Vagina (tissue), 2 donors: ENCODE measurements around the gene LRP11. TPM values are rescaled to one million over a fixed set of nuclear protein-coding genes. Genes with fewer than 3 reads are reported as not detected.
"Not testable (repeated sequence)": the region's sequence is repeated elsewhere in the genome, so short reads cannot be mapped to it uniquely, and the experiment has no call there.

ENCODE experiments used
- DNase-seq, 2 donors: peaks; one replicate each; pipeline ENCODE4 v3.0.0-alpha.2; 2017; ENCODE audit errors: extremely low spot score in 2 of 2
- H3K27ac ChIP-seq: fragments of 200-600 bp; sonication (generic); one replicate; pipeline ENCODE4 v1.5.1; 2019
- H3K27me3 ChIP-seq: fragments of 200-600 bp; sonication (generic); one replicate; pipeline ENCODE4 v1.5.1; 2019
- H3K36me3 ChIP-seq, 2 donors: fragments of 200-600 bp; sonication (generic); one replicate each; pipeline ENCODE4 v1.5.1; 2017 to 2019
- H3K4me1 ChIP-seq: fragments of 200-600 bp; sonication (generic); one replicate; pipeline ENCODE4 v1.5.1; 2019
- H3K4me3 ChIP-seq, 2 donors: fragments of 200-600 bp; sonication (generic); 1 replicate in 1 of 2; 2 replicates in 1 of 2; pipeline ENCODE4 v1.5.1; 2016 to 2019
- H3K9me3 ChIP-seq: fragments of 200-600 bp; sonication (generic); one replicate; pipeline ENCODE4 v1.5.1; 2019
- POLR2A ChIP-seq, 2 donors: fragments of 450-650 bp; IDR thresholded peaks; one replicate each; pipeline ENCODE4 v1.6.1; 2017; ENCODE audit warnings: antibody characterized with exemption in 2 of 2, mild to moderate bottlenecking in 2 of 2, moderate library complexity in 2 of 2
- POLR2AphosphoS5 ChIP-seq, 2 donors: sonication (generic); formaldehyde crosslinking; IDR thresholded peaks; one replicate each; pipeline ENCODE4 v1.9.0; 2017; ENCODE audit warnings: antibody characterized with exemption in 2 of 2, mild to moderate bottlenecking in 2 of 2, low read depth in 1 of 2; ENCODE audit not compliant: insufficient read depth in 1 of 2
- intact Hi-C: fragments of 100-400 bp; cut with DNase I; formaldehyde crosslinking; loops from one replicate; pipeline ENCODE4 v1.15.1; 2023
- total RNA-seq: library from RNA; depleted of rRNA; stranded (reverse); fragments of >200 nt; gene quantifications from one replicate; pipeline ENCODE4 v1.2.3, GENCODE V29; 2016
- TF ChIP-seq, protein P1 (sequence below), 3 experiments: fragments of 450-650 bp in 2 of 3; fragments of 200-600 bp in 1 of 3; sonication (generic) in 1 of 3; IDR thresholded peaks; one replicate each; pipeline ENCODE4 v1.5.1; 2017 to 2019; ENCODE audit warnings: antibody characterized with exemption in 3 of 3, mild to moderate bottlenecking in 2 of 3, moderate library complexity in 2 of 3

The LRP11 gene
- total RNA-seq, 1 donor from 2014 or later: 35.1 TPM

GRCh38 chr6:149897015-149897697, 33.0 kb upstream of the LRP11 start:
- Histone ChIP-seq H3K36me3 (no peaks in the 10 kb centered on the region), H3K4me3 (peak overlapping the region; percentile 33 to 36), H3K27me3 (no peaks in the 10 kb centered on the region), H3K9me3 (no peaks in the 10 kb centered on the region), H3K4me1 (peaks cover 51% of the 10 kb centered on the region), H3K27ac (peak overlapping the region; percentile 73)
- intact Hi-C loops: no loop called here
- TF ChIP-seq POLR2A (IDR thresholded peaks at IDR 0.05): no peak
- peak; percentile 70 to 75 for TF ChIP-seq POLR2AphosphoS5 (IDR thresholded peaks at IDR 0.05; ENCODE audit: insufficient read depth in 1 of 2, low read depth in 1 of 2)
- peak; percentile 64 to 96 for DNase-seq

DNA sequence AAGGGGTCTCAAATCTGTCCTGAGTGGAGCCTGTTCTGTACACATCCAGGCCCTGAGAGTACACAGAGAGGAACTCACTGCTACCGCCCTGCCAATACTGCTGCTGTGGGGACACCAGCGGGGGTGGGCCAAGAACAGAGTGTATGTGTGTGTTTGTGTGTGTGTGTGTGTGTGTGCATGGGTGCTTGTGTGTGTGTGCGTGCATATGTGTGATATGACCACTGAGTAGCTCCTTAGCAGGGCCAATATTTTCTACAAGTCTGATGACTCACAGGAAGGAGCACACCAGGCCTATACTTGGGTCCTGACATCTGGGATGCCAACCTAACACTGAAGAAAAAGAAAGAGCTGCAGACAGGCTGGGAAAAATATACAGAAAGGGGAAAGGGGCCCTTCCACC, 32.3 kb upstream of the LRP11 start:
- peak; percentile 80 to 90 for DNase-seq
- peak overlapping the region; percentile 73 for H3K27ac ChIP-seq
- intact Hi-C loops: no loop called here
- H3K9me3 ChIP-seq: no peaks in the 10 kb centered on the region
- TF ChIP-seq POLR2A (IDR thresholded peaks at IDR 0.05): no peak
- no peak for TF ChIP-seq POLR2AphosphoS5 (IDR thresholded peaks at IDR 0.05; ENCODE audit: insufficient read depth in 1 of 2, low read depth in 1 of 2)
- TF ChIP-seq, protein P1, sequence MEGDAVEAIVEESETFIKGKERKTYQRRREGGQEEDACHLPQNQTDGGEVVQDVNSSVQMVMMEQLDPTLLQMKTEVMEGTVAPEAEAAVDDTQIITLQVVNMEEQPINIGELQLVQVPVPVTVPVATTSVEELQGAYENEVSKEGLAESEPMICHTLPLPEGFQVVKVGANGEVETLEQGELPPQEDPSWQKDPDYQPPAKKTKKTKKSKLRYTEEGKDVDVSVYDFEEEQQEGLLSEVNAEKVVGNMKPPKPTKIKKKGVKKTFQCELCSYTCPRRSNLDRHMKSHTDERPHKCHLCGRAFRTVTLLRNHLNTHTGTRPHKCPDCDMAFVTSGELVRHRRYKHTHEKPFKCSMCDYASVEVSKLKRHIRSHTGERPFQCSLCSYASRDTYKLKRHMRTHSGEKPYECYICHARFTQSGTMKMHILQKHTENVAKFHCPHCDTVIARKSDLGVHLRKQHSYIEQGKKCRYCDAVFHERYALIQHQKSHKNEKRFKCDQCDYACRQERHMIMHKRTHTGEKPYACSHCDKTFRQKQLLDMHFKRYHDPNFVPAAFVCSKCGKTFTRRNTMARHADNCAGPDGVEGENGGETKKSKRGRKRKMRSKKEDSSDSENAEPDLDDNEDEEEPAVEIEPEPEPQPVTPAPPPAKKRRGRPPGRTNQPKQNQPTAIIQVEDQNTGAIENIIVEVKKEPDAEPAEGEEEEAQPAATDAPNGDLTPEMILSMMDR (IDR thresholded peaks at IDR 0.05): no peak
- H3K4me3 ChIP-seq: peak overlapping the region in 1 of 2 donors; percentile 36
- no peaks in the 10 kb centered on the region for H3K36me3 ChIP-seq
- peaks cover 51% of the 10 kb centered on the region for H3K4me1 ChIP-seq
- H3K27me3 ChIP-seq: no peaks in the 10 kb centered on the region

GRCh38 chr6:149895833-149896271, 31.7 kb upstream of the LRP11 start:
- no peaks in the 10 kb centered on the region for H3K9me3 ChIP-seq
- H3K27ac ChIP-seq: peak overlapping the region; percentile 73
- no peak overlapping the region for H3K4me3 ChIP-seq
- H3K27me3 ChIP-seq: no peaks in the 10 kb centered on the region
- peaks cover 55% of the 10 kb centered on the region for H3K4me1 ChIP-seq
- no peak for TF ChIP-seq POLR2AphosphoS5 (IDR thresholded peaks at IDR 0.05; ENCODE audit: insufficient read depth in 1 of 2, low read depth in 1 of 2)
- TF ChIP-seq, protein P1 (IDR thresholded peaks at IDR 0.05): no peak
- no peak for TF ChIP-seq POLR2A (IDR thresholded peaks at IDR 0.05)
- DNase-seq: peak in 1 of 2 donors; percentile 87
- intact Hi-C loops: no loop called here
- H3K36me3 ChIP-seq: no peaks in the 10 kb centered on the region

GRCh38 chr6:149895048-149895590, 31.0 kb upstream of the LRP11 start:
- intact Hi-C loops: no loop called here
- Histone ChIP-seq H3K36me3 (no peaks in the 10 kb centered on the region), H3K4me1 (peaks cover 62% of the 10 kb centered on the region), H3K27ac (peak overlapping the region; percentile 73), H3K9me3 (no peaks in the 10 kb centered on the region), H3K4me3 (no peak overlapping the region), H3K27me3 (no peaks in the 10 kb centered on the region)
- peak in 1 of 2 donors; percentile 89 for DNase-seq
- TF ChIP-seq, protein P1 (IDR thresholded peaks at IDR 0.05): no peak
- peak; percentile 40 for TF ChIP-seq POLR2AphosphoS5 (IDR thresholded peaks at IDR 0.05; ENCODE audit: insufficient read depth in 1 of 2, low read depth in 1 of 2)

DNA sequence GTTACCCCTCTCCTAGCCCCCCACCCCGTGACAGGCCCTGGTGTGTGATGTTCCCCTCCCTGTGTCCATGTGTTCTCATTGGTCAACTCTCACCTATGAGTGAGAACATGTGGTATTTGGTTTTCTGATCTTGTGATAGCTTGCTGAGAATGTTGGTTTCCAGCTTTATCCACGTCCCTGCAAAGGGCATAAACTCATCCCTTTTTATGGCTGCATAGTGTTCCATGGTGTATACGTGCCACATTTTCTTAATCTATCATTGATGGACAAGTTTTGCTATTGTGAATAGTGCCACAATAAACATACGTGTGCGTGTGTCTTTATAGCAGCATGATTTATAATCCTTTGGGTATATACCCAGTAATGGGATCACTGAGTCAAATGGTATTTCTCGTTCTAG, 27.7 kb upstream of the LRP11 start:
- H3K27me3 ChIP-seq, DNase-seq, H3K27ac ChIP-seq, H3K9me3 ChIP-seq, H3K36me3 ChIP-seq, intact Hi-C loops, H3K4me3 ChIP-seq: not testable (repeated sequence)
- H3K4me1 ChIP-seq: peaks cover 40% of the 10 kb centered on the region

GRCh38 chr6:149891259-149891658, 27.1 kb upstream of the LRP11 start:
- no peak for DNase-seq
- peaks cover 34% of the 10 kb centered on the region for H3K4me1 ChIP-seq
- TF ChIP-seq POLR2A (IDR thresholded peaks at IDR 0.05) (no peak), POLR2AphosphoS5 (IDR thresholded peaks at IDR 0.05; ENCODE audit: insufficient read depth in 1 of 2, low read depth in 1 of 2) (no peak)
- TF ChIP-seq, protein P1 (IDR thresholded peaks at IDR 0.05): no peak
- H3K9me3 ChIP-seq: no peaks in the 10 kb centered on the region
- intact Hi-C loops: no loop called here
- no peaks in the 10 kb centered on the region for H3K36me3 ChIP-seq
- H3K4me3 ChIP-seq: no peak overlapping the region
- no peak overlapping the region for H3K27ac ChIP-seq
- H3K27me3 ChIP-seq: no peaks in the 10 kb centered on the region
